ENCODE data around the gene VAV2. TPM values are rescaled to one million over a fixed set of nuclear protein-coding genes. Genes with fewer than 3 reads are reported as not detected.

VAV2 gene
- polyA plus RNA-seq, 10 donors, result 12.0 to 16.7 (median 14.3) TPM

- DNase-seq, result no peak
Observed at GRCh38 chr9:133879615-133880014, 112.5 kb downstream of the VAV2 start.

- no peak for DNase-seq
Observed at GRCh38 chr9:133878402-133878801, 113.7 kb downstream of the VAV2 start.

DNA sequence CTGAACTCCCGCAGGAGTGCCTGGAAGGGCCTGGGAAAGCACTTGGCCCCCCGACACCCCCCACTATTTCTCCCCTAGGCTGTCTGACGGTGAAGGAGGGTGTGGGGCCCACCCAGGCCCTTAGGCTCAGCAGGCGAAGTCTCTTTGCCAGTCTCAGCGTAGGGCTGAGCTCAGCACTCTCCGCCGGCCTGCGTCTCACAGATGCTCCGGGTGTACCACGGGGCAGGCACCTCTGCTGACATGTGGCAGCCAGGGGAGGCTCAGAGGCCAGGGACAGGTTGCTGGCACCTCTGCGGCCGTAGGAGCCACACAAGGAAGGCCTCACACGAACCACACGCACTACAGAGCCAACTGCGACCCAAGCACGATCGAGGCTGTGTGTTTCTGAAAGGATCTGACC lies 114.2 kb downstream of the VAV2 start:
- DNase-seq, result no peak

DNA sequence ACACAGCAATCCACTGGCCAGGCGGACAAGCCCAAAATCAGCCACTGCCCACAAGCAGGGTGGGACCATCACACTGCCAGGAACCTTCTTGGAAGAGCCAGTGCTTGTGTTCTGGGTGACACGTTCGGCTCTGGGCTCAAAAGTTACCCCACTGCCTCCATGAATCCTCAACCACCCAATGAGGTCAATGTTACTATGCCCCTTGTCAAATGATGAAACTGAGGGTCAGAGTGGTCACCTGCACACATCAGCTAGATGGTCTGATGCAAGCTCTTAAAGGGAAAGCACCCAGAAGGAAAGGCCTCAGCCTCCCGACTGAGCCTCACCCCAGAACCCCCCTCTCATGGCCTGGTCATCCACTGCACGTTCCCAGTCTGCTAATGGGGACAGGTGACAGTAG lies 114.8 kb downstream of the VAV2 start:
- no peak for DNase-seq

GRCh38 chr9:133876836-133877235 lies 115.3 kb downstream of the VAV2 start:
- no peak for DNase-seq

- DNase-seq, result no peak
Observed at GRCh38 chr9:133876144-133876543, 116.0 kb downstream of the VAV2 start.

DNA sequence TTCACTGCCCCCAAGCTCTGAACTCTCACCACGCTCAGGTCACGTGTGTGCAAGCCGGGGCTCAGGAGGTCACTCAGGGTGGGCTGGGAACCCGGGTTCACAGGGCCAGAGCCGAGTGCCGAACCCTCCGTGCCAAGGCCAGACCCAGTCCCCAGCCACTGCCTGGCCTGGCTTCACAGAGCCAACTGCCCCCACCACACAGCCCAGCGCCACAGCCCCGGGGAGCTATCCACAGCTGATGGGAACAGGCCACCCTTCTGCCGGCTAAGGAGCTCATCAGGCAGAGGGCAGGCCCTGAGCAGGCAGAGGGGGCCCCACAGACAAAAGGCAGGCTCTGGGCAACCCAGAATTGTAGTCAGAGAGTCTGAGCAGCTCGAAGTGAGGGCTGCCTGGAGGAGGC lies 117.0 kb downstream of the VAV2 start:
- no peak for DNase-seq

GRCh38 chr9:133874659-133875058 lies 117.5 kb downstream of the VAV2 start:
- no peak for DNase-seq

- DNase-seq, result peak in 1 of 3 donors; percentile 25
Observed at GRCh38 chr9:133874060-133874657, 118.0 kb downstream of the VAV2 start.

DNA sequence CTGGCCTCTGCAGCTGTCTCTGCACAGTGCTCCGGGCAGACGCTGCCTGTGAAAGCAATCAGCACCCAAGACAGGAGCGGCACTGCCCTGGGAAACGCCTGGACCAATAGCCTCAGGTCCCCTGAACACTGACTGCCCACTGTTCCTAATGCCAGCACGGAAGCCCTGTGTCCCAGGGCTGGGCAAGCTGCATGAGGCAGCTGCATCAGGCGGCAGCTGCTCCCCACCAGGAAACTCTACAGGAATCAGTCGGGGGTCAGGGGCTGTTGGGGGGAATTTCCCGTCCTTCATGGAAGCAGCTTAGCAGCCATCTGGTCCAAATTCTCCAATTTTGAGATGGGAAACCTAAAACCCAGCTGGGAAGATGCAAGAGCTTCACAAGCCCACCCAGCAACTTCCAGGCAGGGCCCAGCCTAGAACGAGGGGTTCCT lies 118.6 kb downstream of the VAV2 start:
- DNase-seq, result peak; percentile 41 to 75 (median 48)

- DNase-seq, result no peak
Observed at GRCh38 chr9:133873009-133873408, 119.1 kb downstream of the VAV2 start.

- DNase-seq, result no peak
Observed at GRCh38 chr9:133870598-133871595, 121.2 kb downstream of the VAV2 start.

DNA sequence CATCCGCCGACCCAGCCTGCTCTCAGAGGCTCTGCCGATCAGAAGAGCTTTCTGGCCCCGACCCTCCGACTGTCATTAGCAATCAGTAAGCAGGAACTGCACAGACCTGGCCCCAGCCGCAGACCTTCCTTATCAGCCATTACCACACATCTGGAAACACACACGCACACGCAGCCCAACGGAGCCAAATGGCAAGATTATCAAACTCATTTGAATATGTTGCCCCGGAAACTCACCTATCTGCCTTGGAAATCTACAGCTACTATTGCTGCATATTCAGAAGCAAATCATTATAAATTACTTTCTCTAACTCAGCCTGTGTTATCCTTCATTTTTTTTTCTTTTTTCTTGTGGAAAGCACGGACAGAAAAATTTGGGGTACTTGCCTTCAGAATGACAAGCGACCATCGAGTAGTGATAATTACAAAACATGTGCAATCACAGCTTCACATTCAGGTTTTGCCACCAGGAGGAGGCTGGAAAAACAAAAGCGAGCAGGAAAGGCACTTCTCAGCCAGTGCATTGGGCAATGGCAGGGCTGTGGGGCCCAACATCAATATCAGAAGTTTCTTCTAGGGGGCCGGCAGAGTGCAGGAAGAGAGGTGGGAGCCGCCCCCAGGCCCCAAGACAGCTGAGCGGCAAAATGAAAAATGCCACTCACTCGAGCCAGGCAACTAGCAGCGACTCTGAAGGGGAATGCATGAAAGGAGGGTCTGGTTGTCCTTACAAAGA lies 122.3 kb downstream of the VAV2 start:
- no peak for DNase-seq

DNA sequence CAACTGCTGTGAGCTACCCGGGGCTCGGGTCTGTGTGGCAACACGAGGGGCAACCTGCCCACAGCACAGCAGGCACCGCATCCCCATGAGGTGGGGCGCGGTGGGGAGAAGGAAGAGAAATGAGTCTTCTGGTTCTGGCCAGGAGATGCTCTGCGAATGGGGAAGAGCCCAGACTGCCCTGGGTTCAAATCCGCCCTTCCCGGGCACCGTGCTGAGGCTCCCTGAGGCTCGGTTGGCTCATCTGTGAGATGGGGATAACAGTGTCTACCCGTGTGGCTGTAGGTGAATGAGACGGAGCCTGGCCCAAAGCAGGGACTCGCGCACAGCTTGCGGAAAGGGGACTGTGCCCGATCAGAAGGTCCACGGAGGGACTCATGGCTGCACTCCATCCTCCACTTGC lies 123.9 kb downstream of the VAV2 start:
- DNase-seq, result no peak

DNA sequence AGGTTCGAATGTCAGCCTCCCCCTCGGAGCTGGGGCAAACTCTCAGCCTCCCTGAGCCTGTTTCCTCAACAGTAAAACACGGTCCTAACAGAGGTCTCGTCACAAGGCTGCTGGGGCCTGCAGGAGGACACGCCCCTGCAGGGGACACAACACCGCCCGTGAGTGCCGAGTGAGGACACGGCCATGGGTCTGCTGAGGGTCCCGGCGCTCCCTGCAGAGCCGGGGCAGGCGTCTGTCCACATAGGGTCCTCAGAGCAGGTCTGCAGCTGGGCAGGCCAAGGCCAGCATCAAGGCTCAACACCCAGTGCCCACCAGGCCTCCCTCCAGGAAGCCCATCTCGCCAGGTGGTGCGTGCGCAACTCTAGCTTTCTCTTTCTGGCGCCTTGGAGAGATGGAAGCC lies 125.2 kb downstream of the VAV2 start:
- DNase-seq, result no peak

- no peak for DNase-seq
Observed at GRCh38 chr9:133864011-133864410, 128.1 kb downstream of the VAV2 start.

- DNase-seq, result peak in 1 of 3 donors; percentile 52
Observed at GRCh38 chr9:133863257-133863592, 128.9 kb downstream of the VAV2 start.

GRCh38 chr9:133862585-133863256 lies 129.4 kb downstream of the VAV2 start:
- DNase-seq, result peak in 2 of 3 donors; percentile 42 to 76

DNA sequence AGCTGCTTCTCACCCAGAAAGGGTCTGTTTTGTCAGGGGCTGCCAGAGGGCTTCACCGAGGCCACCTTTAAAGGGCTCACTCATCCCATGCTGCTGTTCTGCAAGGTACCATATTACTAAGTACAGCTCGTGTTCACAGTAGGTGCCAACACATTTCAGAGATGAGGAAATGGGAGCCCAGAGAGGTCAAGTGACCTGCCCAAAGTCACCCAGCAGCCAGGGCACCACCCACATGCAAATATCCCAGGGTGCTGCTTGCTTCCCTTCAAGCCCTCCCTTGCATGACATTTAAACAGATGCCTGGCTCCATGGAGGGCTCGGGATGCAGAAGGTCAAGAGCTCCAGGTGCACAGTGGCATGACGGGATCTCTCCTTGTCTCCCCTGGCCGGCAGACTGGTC lies 130.4 kb downstream of the VAV2 start:
- DNase-seq, result no peak

GRCh38 chr9:133861086-133861485 lies 131.0 kb downstream of the VAV2 start:
- DNase-seq, result no peak

DNA sequence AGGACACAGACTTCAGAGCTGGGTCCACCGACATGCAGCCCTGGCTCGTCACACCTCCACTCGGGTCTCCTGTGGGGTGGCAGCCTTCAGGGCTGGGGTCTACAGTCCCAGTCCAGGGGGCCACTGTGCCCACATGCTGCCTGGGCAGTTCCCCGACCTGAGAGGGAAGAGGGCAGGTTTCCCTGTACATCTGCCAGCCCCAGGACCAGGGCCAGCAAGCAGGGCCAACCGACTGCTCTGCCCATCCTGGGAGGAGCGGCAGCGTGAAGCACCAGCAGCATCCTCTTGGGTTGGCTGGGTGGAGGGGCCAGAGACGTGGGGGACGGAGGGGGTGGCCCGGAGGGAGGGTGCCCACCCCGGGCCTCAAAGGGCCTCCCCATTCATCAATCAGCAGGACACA lies 133.4 kb downstream of the VAV2 start:
- DNase-seq, result no peak

- DNase-seq, result no peak
Observed at GRCh38 chr9:133857639-133858038, 134.5 kb downstream of the VAV2 start.
